ENCODE measurements around the gene KRTAP20-2.

The KRTAP20-2 gene

GRCh38 chr21:30676737-30677136, 41.7 kb downstream of the KRTAP20-2 start:
- DNase-seq: no peak

GRCh38 chr21:30680586-30680985, 45.6 kb downstream of the KRTAP20-2 start:
- DNase-seq: no peak

- DNase-seq: no peak
Measured at GRCh38 chr21:30684506-30684905, 49.5 kb downstream of the KRTAP20-2 start.

Measured in suppressor macrophage (primary cell).